Right forelimb (tissue), 1 donor: ENCODE results near the gene SOX5.
"Not testable (repeated sequence)": the region's sequence is repeated elsewhere in the genome, so short reads cannot be mapped to it uniquely, and the experiment has no call there.

Experiments
- DNase-seq: peaks from one replicate; pipeline ENCODE4 v3.0.0-alpha.2; 2018

SOX5 gene

DNA sequence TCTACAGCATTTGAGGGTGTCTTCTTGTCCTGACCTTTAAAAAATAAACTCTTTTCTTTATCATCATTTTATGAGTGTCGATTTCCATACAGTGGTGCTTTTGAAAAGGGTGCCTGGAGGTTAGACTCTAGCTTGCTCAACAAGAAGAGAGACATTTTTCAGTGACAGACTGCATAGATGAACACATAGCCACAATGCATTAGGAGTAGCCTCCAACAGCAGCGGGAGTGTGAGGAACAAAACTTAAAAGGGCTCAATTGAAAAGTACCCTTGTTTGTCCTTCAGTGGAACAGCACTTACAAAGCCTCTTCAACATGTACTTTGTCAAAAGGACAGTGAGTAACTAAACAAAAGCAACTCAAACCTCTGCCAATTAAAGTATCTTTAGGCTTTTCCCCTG is 119.3 kb downstream of the SOX5 start:
- DNase-seq: no peak

DNA sequence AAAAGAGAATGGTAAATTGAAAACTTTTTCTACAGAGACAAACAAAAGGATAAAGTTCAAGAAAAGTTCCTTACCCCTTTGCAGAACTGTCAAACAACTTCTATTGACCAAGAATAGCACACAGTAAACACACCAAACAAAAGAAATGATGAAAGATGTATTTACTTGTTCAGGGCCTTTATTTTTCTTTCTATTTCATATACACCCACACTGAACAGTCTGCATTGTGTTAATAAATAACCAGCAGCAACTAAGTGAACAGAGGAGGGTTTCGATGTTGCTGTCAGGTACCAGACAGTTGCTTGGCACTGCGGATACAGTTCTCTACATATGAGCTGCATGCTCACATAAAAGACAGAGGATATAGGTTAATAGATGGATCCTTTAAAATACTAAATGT is 122.1 kb downstream of the SOX5 start:
- no peak for DNase-seq

DNA sequence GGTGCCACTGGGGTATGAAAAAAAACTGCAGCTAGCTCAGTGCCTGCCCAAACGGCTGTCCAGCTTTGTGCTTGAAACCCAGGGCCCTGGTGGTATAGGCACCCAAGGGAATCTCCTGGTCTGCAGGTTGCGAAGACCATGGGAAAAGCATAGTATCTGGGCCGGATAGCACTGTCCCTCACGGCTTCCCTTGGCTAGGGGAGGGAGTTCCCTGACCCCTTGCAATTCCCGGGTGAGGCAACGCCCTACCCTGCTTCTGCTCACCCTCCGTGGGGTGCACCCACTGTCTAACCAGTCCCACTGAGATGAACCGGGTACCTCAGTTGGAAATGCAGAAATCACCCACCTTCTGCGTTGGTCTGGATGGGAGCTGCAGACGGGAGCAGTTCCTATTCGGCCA is 124.3 kb downstream of the SOX5 start:
- DNase-seq: not testable (repeated sequence)

DNA sequence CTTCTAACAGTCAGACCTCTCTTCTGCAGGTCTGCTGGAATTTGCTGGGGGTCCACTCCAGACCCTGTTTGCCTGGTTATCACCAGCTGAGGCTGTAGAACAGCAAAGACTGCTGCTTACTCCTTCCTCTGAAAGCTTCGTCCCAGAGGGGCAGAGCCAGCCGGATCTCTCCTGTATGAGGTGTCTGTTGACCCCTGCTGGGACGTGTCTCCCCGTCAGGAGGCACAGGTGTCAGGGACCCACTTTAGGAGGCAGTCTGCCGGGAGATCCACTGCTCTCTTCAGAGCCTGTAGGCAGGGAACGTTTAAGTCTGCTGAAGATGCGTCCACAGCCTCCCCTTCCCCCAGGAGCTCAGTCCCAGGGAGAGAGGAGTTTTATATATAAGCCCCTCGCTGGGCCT is 125.1 kb downstream of the SOX5 start:
- no peak for DNase-seq

DNA sequence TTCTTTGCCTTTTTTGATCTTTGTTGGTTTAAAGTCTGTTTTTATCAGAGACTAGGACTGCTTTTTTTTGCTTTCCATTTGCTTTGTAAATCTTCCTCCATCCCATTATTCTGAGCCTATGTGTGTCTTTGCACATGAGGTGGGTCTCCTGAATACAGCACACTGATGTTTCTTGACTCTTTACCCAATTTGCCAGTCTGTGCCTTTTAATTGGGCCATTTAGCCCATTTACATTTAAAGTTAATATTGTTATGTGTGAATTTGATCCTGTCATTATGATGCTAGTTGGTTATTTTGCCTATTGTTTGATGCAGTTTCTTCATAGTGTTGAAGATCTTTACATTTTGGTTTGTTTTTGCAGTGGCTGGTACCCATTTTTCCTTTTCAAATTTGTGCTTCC is 126.6 kb downstream of the SOX5 start:
- not testable (repeated sequence) for DNase-seq

DNA sequence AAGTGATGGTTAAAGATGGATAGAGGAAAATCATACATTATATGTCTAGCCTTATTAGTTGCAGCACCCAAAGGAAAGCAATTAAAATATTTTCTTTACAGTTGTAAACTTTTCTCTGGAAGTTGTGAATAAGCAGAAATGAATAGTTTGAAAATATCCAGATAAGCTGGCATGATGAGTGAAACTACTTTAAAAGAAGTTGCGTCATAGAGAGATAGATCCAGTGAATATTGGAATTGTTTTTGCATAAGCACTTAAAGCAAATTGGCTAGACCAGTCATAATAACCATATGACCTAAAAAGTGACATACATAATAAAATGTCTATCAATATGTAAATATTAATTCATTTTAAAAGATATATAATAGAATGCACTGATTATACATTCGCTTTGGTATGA is 132.1 kb downstream of the SOX5 start:
- no peak for DNase-seq

DNA sequence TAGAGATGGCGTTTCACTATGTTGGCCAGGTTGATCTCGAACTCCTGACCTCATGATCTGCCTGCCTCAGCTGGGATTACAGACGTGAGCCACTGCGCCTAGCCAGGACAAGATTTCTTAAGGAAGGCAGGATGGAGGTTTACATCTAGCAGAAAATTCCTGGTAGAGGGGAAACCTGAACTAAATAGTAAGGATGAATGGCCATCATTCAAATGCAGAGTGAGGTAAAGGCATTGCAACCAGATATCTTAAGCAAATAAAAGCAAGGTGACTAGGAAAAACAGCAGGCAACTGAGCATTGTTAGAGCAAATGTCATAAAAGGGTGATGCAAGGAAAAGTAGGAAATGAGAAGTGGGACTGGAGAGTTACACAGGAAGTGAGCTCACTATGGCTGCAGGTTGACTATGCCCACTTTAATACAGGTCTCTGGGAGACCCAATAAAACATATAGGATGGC is 133.0 kb downstream of the SOX5 start:
- no peak for DNase-seq

DNA sequence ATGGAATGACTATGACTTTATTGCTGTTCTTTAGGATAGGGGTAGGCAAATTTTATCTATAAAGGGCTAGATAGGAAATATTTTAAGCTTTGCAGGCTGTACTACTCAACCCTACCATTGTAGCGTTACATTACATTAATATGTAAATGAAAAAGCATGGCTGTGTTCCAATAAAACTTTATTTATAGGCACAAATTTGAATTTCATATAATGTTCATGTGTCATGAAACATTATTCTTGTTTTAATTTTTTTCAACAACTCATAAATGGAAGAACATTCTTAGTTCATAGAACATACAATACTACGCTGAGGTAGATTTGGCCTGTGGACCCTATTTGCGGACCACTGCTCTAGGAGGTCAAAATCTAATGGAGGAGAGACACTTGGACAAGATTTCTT is 133.7 kb downstream of the SOX5 start:
- no peak for DNase-seq

DNA sequence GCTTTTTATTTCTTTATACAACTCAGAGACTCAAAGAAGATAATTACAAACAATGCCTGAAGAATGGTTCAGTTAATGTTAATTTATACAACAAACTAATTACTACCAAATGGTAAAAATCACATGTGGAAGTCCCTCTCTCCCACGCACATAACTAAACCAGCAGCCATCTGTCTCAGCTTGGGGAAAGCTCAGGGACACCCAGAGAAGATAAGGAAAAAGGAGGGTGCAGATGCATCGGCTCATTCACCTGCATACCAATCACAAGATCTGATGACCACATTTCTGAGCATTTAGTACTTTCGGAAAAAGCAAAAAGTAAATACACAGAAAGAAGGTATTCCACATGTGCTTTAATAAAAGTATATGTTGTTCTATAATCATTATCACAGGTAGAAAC is 136.3 kb downstream of the SOX5 start:
- no peak for DNase-seq

DNA sequence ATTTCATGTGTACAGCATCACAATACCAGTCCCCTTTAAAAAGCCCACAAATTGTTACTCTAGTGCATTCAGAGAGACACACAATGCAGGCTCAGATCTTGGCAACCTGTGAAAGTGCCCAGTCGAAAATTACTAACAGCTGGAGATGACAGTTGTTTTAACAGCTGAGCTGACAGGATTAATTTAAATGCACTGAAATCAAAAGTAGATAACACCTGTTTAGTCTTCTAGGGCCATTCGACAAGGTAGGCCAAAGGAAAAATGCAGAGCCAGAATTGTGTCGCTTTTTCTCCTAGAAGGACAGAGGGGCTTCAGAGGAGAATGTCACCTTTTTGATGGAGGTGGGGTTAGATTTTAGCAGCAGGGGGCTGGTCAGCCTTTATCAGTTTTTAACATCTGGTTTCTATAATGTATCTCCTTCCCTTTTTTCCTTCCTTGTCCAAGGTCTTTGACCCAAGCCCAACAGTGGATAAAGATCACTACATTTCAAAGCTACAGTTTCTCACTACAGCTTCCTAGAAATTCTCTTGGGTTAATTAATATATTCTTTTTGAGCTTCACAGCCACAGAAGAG is 139.1 kb downstream of the SOX5 start:
- DNase-seq: no peak

DNA sequence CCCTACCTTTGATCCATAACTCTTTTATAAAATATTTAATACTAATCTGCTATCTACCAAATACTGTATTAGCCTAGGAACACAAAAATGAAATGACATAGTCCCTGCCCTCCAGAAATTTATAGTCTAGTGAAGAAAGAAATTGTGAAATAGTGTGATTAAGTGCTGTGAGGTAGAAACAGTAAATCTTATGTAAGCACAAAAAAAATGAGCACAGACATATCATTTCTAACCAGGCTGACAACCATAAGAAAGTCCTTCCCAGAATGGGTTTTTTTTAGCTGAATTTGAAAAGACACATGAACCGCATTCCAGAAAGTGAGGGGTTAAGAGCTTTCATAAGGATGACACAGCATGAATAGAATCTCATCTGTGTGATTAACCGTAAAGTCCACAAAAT is 145.9 kb downstream of the SOX5 start:
- DNase-seq: no peak

DNA sequence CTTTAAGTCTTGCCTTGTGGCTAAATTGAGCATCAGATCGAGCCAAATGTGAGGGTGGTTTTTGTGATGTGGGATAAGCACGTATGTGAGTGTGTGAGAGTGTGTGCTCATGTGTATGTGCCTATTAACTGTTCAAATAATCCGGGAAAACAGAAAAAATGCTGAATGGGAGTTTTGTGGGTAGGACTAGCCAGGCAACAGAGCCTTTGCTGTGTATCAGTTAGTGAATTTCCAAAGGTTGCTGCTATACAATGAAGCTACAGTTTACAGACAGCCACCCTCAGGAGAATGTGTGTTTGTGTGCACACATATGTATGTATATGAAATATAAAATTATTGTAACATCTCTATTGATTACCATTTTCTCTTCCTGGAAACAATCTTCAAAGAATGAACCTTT is 154.0 kb downstream of the SOX5 start:
- no peak for DNase-seq

DNA sequence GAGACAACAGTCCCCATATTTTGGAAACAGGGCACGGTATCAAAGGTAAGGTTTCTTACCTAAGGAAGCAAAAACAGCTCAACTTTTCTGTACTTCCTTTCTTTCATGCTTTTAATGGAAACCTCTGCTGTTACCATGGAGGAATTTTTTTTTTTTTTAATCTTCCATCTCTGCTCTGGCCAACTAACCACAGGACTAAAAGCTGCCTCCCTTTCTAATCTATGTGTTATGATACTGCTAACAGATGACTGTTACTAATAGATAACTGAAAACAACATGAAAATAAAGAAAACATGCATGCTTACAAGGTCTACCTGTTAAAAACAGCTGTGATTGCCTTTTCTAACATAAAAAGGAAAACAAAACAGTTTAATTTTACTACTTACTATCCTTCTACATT is 168.4 kb downstream of the SOX5 start:
- DNase-seq: no peak

DNA sequence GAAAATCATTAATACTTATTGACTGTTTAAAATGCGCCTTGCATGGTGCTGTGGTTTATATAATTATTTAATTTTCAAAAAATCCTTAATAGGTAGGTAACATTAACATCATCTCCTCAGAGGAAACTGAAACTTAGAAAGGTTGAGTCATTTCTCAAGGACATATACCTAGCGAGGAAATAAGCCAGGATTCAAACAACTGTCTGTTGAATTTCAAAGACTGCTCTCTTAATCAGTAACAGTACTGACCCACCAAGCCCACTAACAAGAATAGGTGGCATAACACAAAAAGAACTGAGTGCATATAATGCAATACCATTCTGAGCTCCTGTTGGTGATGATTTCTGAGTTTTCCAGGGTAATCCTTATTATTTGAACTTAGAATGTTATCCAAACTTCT is 174.3 kb downstream of the SOX5 start:
- no peak for DNase-seq

DNA sequence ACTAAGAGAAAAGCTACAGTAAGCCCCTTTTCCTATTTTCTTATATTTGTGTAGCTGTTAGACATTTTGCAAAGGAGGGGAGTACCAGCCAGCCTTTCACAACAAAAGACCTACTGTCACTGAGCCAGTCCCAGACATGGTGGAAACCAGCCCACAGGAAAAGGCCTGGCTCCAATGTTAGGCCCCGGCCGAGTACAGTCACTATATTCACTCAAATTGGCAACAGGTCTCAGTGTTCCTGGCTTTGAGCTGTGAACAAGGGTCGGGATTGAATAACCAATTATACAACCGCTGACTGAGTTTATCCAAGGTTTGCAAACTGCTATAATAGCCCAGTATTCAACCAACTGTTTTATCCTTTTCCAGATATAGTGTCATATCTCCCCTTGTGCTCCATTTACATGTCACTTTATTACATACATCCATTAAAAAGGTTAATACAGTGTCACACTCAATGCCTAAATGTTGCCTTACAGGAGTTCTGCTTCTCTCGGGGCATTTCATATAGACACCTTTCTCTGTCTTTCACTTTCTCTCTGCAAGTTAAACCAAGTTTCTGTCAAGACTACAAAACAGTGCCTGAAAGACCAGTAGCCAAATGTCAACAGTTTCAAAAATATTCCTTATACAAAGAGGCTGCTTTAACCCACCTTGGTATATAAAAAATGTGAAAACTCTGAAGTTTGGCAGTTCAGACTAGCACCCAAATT is 178.1 kb downstream of the SOX5 start:
- peak; percentile 83 for DNase-seq

DNA sequence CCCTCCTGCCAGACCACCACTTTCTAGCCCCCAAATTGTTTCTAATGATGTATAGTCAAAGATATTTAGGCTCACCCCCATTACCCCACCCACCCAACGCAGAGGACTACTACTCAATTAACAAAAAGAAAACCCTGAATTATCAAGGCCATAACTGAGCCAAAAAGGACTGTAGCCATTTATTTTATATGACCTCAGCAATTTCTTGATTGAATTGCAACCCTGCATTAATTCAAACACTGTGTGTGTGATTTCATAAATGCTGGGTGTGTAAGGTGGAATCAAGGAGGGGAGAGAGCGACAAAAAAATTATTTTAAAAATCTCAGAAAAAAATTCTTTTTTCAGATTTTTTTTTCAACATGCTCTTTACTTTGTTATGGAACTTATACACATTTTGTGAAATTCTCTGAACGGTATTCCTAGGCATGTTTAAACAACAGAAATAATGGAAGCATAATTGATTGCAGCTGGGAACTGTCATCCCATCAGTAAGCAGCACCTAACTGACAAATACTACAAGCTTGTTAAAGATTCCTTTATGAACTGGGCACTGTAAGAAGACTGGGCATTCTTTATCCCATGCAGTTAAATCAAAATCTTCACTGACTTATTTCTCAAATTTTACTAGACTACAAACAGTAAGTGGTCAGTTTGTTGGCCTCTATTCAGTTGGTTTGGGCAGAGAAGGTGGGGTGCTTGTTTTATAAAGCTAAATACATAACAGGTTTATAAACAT is 179.1 kb downstream of the SOX5 start:
- no peak for DNase-seq

DNA sequence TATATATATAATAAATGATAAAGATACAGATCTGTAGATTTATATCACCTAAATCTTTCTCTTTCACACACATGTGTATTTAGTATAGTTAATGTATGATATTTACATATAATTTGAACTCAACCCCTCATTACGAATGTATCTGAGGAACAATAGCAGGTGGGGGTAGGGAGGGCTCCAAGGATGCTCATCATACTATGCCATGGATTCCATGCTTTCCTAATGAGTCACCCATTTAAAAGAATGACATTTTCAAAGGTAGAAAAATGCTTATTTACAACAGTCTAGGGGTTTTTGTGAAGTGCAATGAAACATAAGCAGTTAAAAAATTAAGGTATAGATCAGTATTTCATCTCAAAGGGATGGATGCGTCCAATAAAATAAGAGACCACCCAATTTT is 181.6 kb downstream of the SOX5 start:
- no peak for DNase-seq

DNA sequence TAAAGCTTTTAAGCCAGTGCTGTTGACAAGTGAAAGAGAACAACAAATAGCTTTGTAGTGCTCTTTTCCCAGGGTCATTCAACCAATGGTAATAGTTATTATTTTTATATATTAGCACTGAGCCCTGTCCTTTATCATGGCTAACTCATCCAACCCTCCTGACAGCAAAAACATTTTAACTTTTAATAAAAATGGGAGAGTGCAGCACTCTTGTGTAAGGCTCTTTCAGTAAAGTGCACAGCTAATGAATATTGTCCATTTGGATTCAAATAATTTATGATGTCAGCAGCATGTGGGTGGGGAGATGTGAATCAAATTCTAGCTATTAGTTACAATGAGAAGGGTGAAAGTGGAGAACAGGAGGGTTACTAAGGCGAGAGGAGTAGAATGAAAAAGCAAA is 185.7 kb downstream of the SOX5 start:
- DNase-seq: no peak

DNA sequence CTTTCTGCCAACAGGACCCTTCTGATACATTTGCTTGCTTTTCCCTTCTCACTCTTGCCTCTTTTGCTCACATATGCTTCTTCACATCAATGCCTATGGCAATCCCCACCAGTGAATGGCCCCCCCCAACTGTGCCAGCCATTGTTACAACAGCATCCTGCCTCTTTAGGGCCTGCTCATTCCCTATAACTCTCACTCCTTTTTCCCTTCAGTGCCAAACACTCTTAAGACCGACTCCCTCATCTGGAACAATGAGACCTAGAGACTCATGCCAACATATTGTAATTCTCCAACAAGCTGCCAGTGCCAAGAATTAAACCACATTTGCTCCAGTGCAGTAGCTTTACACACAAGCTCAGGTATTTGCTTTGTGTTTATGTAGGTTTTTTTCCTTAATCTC is 189.0 kb downstream of the SOX5 start:
- DNase-seq: no peak

DNA sequence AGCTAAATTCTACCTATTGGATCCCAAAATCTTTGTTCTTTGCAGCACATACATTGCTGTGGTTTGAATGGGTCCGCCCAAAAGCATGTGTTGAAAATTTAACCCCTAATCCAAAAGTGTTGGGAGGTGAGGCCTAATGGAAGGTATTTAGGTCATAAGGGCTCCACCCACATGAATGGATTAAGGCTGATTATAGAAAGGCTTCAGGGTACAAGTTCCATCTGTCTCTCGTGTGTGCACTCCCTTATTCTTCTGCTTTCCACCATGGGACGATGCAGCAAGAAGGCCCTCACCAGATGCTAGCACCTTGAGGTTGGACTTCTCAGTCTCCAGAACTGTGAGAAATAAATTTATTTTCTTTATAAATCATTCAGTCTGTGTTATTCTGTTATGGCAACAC is 190.9 kb downstream of the SOX5 start:
- no peak for DNase-seq

DNA sequence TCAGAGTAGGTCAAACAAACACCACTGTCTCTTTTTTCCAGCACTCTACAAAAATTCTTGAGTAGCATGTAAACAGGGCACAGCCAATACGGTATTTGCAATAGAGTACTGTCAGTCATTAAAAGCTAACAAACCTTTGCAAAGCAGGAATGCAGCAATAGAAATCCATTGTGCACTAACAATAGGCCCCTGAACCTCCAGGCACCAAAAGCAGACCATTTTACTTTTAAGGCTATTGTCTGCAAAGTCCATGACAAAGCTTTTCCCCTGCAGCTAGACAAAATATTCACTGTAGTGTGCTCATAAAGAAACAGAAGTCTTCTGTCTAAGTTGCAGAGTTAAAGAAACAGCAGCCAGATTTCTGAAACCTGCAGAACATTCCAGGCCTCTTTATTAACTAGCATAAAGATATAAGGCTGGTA is 191.9 kb downstream of the SOX5 start:
- DNase-seq: no peak

DNA sequence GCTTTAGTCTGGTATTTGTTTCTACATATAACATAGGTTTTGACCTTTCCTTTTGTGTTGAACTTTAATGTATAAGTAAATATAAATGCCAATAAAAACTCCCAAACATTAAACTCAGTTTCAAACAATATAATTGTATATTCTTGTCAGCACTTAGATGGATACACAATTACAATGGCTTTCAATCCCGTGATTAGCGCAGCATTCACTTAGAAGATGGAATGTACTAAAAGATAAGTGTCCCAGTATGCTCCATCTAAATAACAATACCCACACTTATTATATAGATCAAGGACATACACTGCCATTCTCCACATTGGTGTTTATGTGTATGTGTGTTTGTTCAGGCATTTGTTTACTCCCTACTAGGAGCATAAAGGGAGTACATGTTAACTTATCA is 193.1 kb downstream of the SOX5 start:
- DNase-seq: no peak

DNA sequence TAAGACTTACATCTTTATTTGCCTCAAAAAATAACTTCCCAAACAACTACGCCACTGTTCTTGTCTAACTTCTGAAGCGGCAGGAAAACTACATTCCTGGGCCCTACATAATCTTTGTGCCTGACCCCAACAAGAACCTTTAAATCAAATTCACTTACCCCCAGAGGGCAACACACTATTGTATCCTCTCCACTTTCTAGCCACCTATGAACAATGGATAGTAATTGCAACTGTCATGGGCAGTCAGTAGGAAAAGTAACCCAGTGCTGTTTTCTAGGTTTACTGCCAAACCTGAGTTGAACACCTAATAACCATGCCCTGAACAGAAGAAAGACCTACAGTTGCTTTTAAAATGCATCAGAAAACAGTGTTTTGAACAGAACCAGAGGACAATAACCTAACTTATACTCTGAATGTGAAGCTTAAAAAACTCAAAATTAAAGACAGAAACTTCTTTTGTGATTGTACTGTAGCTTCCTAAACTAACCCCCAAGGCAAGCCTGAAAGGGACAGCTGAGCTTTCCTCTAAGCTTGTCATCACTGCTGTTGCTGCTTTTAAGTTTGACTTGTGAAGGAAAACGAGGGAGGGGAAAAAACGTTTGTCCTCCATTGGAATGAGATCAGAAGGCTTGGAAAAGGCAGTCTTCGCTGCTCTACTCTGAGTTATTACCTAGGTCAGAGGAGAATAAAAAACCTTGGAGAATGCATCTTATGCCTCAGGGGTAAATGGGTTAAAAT is 195.7 kb downstream of the SOX5 start:
- no peak for DNase-seq

DNA sequence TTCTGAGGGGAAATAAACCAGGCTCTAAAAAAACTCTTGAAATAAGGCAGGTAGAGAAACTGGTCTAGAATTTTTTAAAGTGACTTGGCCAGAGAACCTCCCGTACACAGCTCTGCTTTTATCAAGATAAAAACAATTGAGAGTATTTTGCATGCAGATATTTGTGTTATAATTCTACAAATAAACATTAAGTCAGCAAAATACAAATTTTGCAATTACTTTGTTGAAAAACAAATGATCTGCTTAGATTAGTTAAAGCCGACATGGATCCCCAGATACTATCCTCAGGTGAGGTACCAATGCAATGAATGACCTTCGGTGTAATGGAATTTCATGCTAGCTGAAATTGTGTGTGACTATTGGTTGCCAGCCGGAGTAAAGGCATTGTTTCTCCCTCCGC is 197.2 kb downstream of the SOX5 start:
- no peak for DNase-seq
